Measurements from ENCODE around the gene COG5. TPM values are rescaled to one million over a fixed set of nuclear protein-coding genes. Genes with fewer than 3 reads are reported as not detected.

Gene COG5
- total RNA-seq, 1 donor from 2014 or later: 37.1 TPM

DNA sequence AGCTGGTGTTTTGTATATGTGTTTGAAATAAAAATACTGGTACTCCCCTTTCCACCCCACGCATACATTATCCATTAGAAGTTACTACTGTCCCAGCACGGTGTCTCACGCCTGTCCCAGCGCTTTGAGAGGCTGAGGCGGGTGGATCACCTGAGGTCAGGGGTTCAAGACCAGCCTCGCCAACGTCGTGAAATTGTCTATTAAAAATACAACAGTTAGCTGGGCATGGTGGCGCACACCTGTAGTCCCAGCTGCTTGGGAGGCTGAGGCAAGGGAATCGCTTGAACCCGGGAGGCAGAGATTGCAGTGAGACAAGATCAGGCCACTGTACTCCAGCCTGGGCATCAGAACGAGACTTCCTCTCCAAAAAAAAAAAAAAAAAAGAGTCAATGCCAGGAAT lies 392.2 kb downstream of the COG5 start:
- DNase-seq (ENCODE audit: low read depth): no peak
- no peaks in the 10 kb centered on the region for H3K27me3 ChIP-seq (ENCODE audit: control insufficient read depth, insufficient read depth, low read length)
- H3K36me3 ChIP-seq (ENCODE audit: control insufficient read depth, insufficient read depth, low read length): no peaks in the 10 kb centered on the region
- H3K4me3 ChIP-seq (ENCODE audit: low read depth, low read length): no peak overlapping the region
- TF ChIP-seq, protein P1, sequence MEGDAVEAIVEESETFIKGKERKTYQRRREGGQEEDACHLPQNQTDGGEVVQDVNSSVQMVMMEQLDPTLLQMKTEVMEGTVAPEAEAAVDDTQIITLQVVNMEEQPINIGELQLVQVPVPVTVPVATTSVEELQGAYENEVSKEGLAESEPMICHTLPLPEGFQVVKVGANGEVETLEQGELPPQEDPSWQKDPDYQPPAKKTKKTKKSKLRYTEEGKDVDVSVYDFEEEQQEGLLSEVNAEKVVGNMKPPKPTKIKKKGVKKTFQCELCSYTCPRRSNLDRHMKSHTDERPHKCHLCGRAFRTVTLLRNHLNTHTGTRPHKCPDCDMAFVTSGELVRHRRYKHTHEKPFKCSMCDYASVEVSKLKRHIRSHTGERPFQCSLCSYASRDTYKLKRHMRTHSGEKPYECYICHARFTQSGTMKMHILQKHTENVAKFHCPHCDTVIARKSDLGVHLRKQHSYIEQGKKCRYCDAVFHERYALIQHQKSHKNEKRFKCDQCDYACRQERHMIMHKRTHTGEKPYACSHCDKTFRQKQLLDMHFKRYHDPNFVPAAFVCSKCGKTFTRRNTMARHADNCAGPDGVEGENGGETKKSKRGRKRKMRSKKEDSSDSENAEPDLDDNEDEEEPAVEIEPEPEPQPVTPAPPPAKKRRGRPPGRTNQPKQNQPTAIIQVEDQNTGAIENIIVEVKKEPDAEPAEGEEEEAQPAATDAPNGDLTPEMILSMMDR (IDR thresholded peaks at IDR 0.05; ENCODE audit: insufficient read depth, low read length, poor library complexity, severe bottlenecking): no peak

GRCh38 chr7:107170051-107170915 lies 393.4 kb downstream of the COG5 start:
- DNase-seq (ENCODE audit: low read depth): no peak
- Histone ChIP-seq H3K4me3 (ENCODE audit: low read depth, low read length) (peak overlapping the region; percentile 97), H3K27me3 (ENCODE audit: control insufficient read depth, insufficient read depth, low read length) (no peaks in the 10 kb centered on the region), H3K36me3 (ENCODE audit: control insufficient read depth, insufficient read depth, low read length) (no peaks in the 10 kb centered on the region)
- TF ChIP-seq, protein P1 (IDR thresholded peaks at IDR 0.05; ENCODE audit: insufficient read depth, low read length, poor library complexity, severe bottlenecking): no peak

GRCh38 chr7:107169120-107170050 lies 394.3 kb downstream of the COG5 start:
- H3K4me3 ChIP-seq (ENCODE audit: low read depth, low read length): peak overlapping the region; percentile 97
- H3K36me3 ChIP-seq (ENCODE audit: control insufficient read depth, insufficient read depth, low read length): no peaks in the 10 kb centered on the region
- DNase-seq (ENCODE audit: low read depth): peak; percentile 81
- H3K27me3 ChIP-seq (ENCODE audit: control insufficient read depth, insufficient read depth, low read length): no peaks in the 10 kb centered on the region
- TF ChIP-seq, protein P1 (IDR thresholded peaks at IDR 0.05; ENCODE audit: insufficient read depth, low read length, poor library complexity, severe bottlenecking): no peak

- peak; percentile 99 for DNase-seq (ENCODE audit: low read depth)
- no peaks in the 10 kb centered on the region for H3K36me3 ChIP-seq (ENCODE audit: control insufficient read depth, insufficient read depth, low read length)
- H3K4me3 ChIP-seq (ENCODE audit: low read depth, low read length): peak within 1 kb of the TSS; percentile 97
- no peaks in the 10 kb centered on the region for H3K27me3 ChIP-seq (ENCODE audit: control insufficient read depth, insufficient read depth, low read length)
- TF ChIP-seq, protein P1 (IDR thresholded peaks at IDR 0.05; ENCODE audit: insufficient read depth, low read length, poor library complexity, severe bottlenecking): no peak
Observed at GRCh38 chr7:107168233-107169119, 395.2 kb downstream of the COG5 start, which contains the start of gene HBP1. TSS of gene HBP1 (plus strand) at chr7:107169003. CDS start at chr7:107179894, 10,891 bp downstream.

DNA sequence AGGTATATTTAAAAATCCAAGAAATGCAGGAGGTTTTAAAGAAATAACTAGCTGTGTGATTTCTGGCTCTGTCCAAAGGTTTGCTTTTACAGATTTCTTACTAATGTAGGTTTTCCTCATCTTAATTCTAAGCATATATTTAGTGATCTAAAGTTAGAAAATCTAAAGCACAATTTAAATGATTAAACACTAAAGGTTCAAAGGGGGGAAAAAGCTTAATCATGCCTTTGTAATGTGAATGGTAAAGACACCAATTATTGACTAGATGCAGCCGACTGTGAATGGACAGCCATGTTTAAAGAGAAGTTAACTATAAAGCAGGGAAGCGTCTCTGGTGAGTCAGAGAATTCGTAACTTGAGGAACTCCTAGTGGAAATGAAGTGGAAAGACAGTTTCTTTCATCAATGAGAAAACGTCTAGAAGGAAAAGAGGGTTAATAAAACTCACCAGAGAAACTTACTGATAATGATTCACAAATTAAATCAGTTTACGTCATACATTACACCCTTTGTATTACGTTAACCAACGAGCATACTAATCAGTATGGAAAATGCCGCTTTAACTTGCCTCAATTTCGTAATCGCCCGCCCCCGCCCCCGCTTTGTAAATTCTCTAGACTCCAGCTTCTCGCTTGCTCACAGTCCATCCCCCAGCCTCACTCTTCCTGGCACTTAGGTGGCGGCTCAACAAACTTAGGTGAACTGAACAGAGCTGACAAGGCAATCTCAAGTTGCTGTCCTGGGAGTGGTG lies 396.1 kb downstream of the COG5 start:
- TF ChIP-seq, protein P1 (IDR thresholded peaks at IDR 0.05; ENCODE audit: insufficient read depth, low read length, poor library complexity, severe bottlenecking): peak; percentile 35
- Histone ChIP-seq H3K36me3 (ENCODE audit: control insufficient read depth, insufficient read depth, low read length) (no peaks in the 10 kb centered on the region), H3K4me3 (ENCODE audit: low read depth, low read length) (peak overlapping the region; percentile 55), H3K27me3 (ENCODE audit: control insufficient read depth, insufficient read depth, low read length) (no peaks in the 10 kb centered on the region)
- peak; percentile 72 for DNase-seq (ENCODE audit: low read depth)

All from kidney epithelial cell (primary cell).